T-helper 17 cell (primary cell): ENCODE data around the gene ESM1. TPM values are rescaled to one million over a fixed set of nuclear protein-coding genes. Genes with fewer than 3 reads are reported as not detected.

Experiments used
- ATAC-seq: fragments of 150-1000 bp; cut with Tn5 transposase; 2 replicates; pipeline ENCODE4 v1.10.0; 2021; ENCODE audit warnings: mild to moderate bottlenecking, moderate library complexity
- DNase-seq, 3 donors: peaks; one replicate each; pipeline versions ENCODE4 v3.0.0 to v3.0.0-alpha.2; 2020 to 2021
- H3K9me3 ChIP-seq: one replicate; pipeline ENCODE4 v1.7.0; 2013; ENCODE audit warnings: low read length, mild to moderate bottlenecking; ENCODE audit not compliant: control insufficient read depth, poor library complexity, severe bottlenecking
- H3K27ac Mint-ChIP-seq: one replicate; pipeline ENCODE4 v1.8.0; 2022; ENCODE audit warnings: mild to moderate bottlenecking, moderate library complexity, mixed read lengths
- H3K27me3 Mint-ChIP-seq: one replicate; pipeline ENCODE4 v1.8.0; 2022; ENCODE audit warnings: mixed read lengths
- H3K36me3 Mint-ChIP-seq: one replicate; pipeline ENCODE4 v1.8.0; 2022; ENCODE audit warnings: low read depth, mixed read lengths
- H3K4me1 Mint-ChIP-seq: one replicate; pipeline ENCODE4 v1.8.0; 2022; ENCODE audit warnings: mild to moderate bottlenecking, mixed read lengths
- H3K4me3 Mint-ChIP-seq: one replicate; pipeline ENCODE4 v1.8.0; 2022; ENCODE audit warnings: mild to moderate bottlenecking, moderate library complexity, mixed read lengths
- total RNA-seq, 4 donors: library from RNA in 2 of 4; stranded (reverse) in 2 of 4; gene quantifications; one replicate each; pipeline ENCODE4 v1.2.3 and lab custom pipeline; 2022 to 2026

The ESM1 gene
- total RNA-seq, 2 donors from 2014 or later = not detected

- Mint-ChIP-seq H3K36me3 (peaks cover 2% of the 10 kb centered on the region), H3K4me3 (no peak overlapping the region), H3K27me3 (peaks cover 10% of the 10 kb centered on the region), H3K27ac (no peak overlapping the region), H3K4me1 (no peaks in the 10 kb centered on the region)
- H3K9me3 ChIP-seq = no peaks in the 10 kb centered on the region
- DNase-seq = no peak
- ATAC-seq = no peak
These were observed 19.6 kb downstream of the ESM1 start for GRCh38 chr5:54965806-54966205.

GRCh38 chr5:54964405-54964804 lies 21.0 kb downstream of the ESM1 start:
- DNase-seq = no peak
- Mint-ChIP-seq H3K4me3 (no peak overlapping the region), H3K27me3 (peaks cover 16% of the 10 kb centered on the region), H3K4me1 (no peaks in the 10 kb centered on the region), H3K27ac (no peak overlapping the region), H3K36me3 (peaks cover 2% of the 10 kb centered on the region)
- ATAC-seq = no peak
- H3K9me3 ChIP-seq = no peaks in the 10 kb centered on the region

GRCh38 chr5:54959673-54960418 lies 25.5 kb downstream of the ESM1 start:
- H3K36me3 Mint-ChIP-seq = no peaks in the 10 kb centered on the region
- H3K27ac Mint-ChIP-seq = no peak overlapping the region
- no peak overlapping the region for H3K4me3 Mint-ChIP-seq
- DNase-seq (no peak), ATAC-seq (no peak)
- peaks cover 4% of the 10 kb centered on the region for H3K4me1 Mint-ChIP-seq
- H3K27me3 Mint-ChIP-seq = peaks cover 30% of the 10 kb centered on the region
- no peaks in the 10 kb centered on the region for H3K9me3 ChIP-seq

- H3K9me3 ChIP-seq = no peaks in the 10 kb centered on the region
- Mint-ChIP-seq H3K4me1 (peaks cover 4% of the 10 kb centered on the region), H3K36me3 (no peaks in the 10 kb centered on the region), H3K4me3 (no peak overlapping the region), H3K27me3 (peaks cover 24% of the 10 kb centered on the region), H3K27ac (no peak overlapping the region)
- ATAC-seq (no peak), DNase-seq (no peak)
These were observed 28.5 kb downstream of the ESM1 start for GRCh38 chr5:54956922-54957321.

GRCh38 chr5:54947187-54947586 lies 38.2 kb downstream of the ESM1 start:
- H3K27me3 Mint-ChIP-seq = peaks cover 5% of the 10 kb centered on the region
- H3K4me3 Mint-ChIP-seq = no peak overlapping the region
- ATAC-seq (no peak), DNase-seq (no peak)
- no peak overlapping the region for H3K27ac Mint-ChIP-seq
- H3K4me1 Mint-ChIP-seq = peaks cover 10% of the 10 kb centered on the region
- no peaks in the 10 kb centered on the region for H3K36me3 Mint-ChIP-seq
- no peaks in the 10 kb centered on the region for H3K9me3 ChIP-seq

- DNase-seq (no peak), ATAC-seq (no peak)
- Mint-ChIP-seq H3K36me3 (no peaks in the 10 kb centered on the region), H3K4me1 (peaks cover 10% of the 10 kb centered on the region), H3K27me3 (peaks cover 5% of the 10 kb centered on the region), H3K27ac (no peak overlapping the region), H3K4me3 (no peak overlapping the region)
- no peaks in the 10 kb centered on the region for H3K9me3 ChIP-seq
These were observed 39.0 kb downstream of the ESM1 start for GRCh38 chr5:54946306-54946819.

GRCh38 chr5:54944364-54944763 lies 41.0 kb downstream of the ESM1 start:
- Mint-ChIP-seq H3K4me3 (no peak overlapping the region), H3K27me3 (peaks cover 5% of the 10 kb centered on the region), H3K27ac (no peak overlapping the region), H3K36me3 (no peaks in the 10 kb centered on the region), H3K4me1 (peaks cover 6% of the 10 kb centered on the region)
- DNase-seq (peak in 1 of 3 donors; percentile 15), ATAC-seq (peak; percentile 54)
- H3K9me3 ChIP-seq = no peaks in the 10 kb centered on the region

GRCh38 chr5:54942064-54942778 lies 43.2 kb downstream of the ESM1 start:
- H3K4me1 Mint-ChIP-seq = peaks cover 2% of the 10 kb centered on the region
- H3K27ac Mint-ChIP-seq = no peak overlapping the region
- H3K4me3 Mint-ChIP-seq = no peak overlapping the region
- H3K36me3 Mint-ChIP-seq = no peaks in the 10 kb centered on the region
- no peak for ATAC-seq
- H3K27me3 Mint-ChIP-seq = peaks cover 12% of the 10 kb centered on the region
- H3K9me3 ChIP-seq = no peaks in the 10 kb centered on the region
- no peak for DNase-seq

- Mint-ChIP-seq H3K36me3 (peaks cover 2% of the 10 kb centered on the region), H3K4me3 (no peak overlapping the region), H3K27me3 (peaks cover 40% of the 10 kb centered on the region), H3K4me1 (peaks cover 2% of the 10 kb centered on the region), H3K27ac (no peak overlapping the region)
- DNase-seq = no peak
- ATAC-seq = no peak
- no peaks in the 10 kb centered on the region for H3K9me3 ChIP-seq
These were observed 49.2 kb downstream of the ESM1 start for GRCh38 chr5:54936201-54936600.

GRCh38 chr5:54932789-54933188 lies 52.6 kb downstream of the ESM1 start:
- DNase-seq = no peak
- H3K4me1 Mint-ChIP-seq = peaks cover 2% of the 10 kb centered on the region
- H3K27ac Mint-ChIP-seq = no peak overlapping the region

GRCh38 chr5:54930736-54931135 lies 54.7 kb downstream of the ESM1 start:
- Mint-ChIP-seq H3K4me1 (peaks cover 2% of the 10 kb centered on the region), H3K27me3 (peaks cover 29% of the 10 kb centered on the region), H3K36me3 (peaks cover 2% of the 10 kb centered on the region), H3K27ac (no peak overlapping the region), H3K4me3 (no peak overlapping the region)
- no peak for DNase-seq
- no peaks in the 10 kb centered on the region for H3K9me3 ChIP-seq
- no peak for ATAC-seq

More at GRCh38 chr5:54932789-54933188, 52.6 kb downstream of the ESM1 start:
- no peak for ATAC-seq
- peaks cover 38% of the 10 kb centered on the region for H3K27me3 Mint-ChIP-seq
- peaks cover 2% of the 10 kb centered on the region for H3K36me3 Mint-ChIP-seq
- H3K9me3 ChIP-seq = no peaks in the 10 kb centered on the region
- H3K4me3 Mint-ChIP-seq = no peak overlapping the region
